Femur (tissue), 1 donor: ENCODE measurements around the gene GPATCH4.
"Not testable (repeated sequence)": the region's sequence is repeated elsewhere in the genome, so short reads cannot be mapped to it uniquely, and the experiment has no call there.

Source experiments
- DNase-seq: peaks from one replicate; pipeline ENCODE4 v3.0.0-alpha.2; 2017

Gene GPATCH4

GRCh38 chr1:156601122-156601830 lies at the start of gene GPATCH4:
GPATCH4 (minus strand) TSS chr1:156601479.
- DNase-seq: peak; percentile 91

- no peak for DNase-seq
Observed at GRCh38 chr1:156648951-156649350, 47.7 kb upstream of the GPATCH4 start.

GRCh38 chr1:156648496-156648895 lies 47.2 kb upstream of the GPATCH4 start:
- DNase-seq: no peak

- DNase-seq: no peak
Observed at GRCh38 chr1:156647351-156647750, 46.1 kb upstream of the GPATCH4 start.

GRCh38 chr1:156646738-156647211 lies 45.5 kb upstream of the GPATCH4 start:
- DNase-seq: no peak

GRCh38 chr1:156645666-156646065 lies 44.4 kb upstream of the GPATCH4 start:
- DNase-seq: no peak

DNA sequence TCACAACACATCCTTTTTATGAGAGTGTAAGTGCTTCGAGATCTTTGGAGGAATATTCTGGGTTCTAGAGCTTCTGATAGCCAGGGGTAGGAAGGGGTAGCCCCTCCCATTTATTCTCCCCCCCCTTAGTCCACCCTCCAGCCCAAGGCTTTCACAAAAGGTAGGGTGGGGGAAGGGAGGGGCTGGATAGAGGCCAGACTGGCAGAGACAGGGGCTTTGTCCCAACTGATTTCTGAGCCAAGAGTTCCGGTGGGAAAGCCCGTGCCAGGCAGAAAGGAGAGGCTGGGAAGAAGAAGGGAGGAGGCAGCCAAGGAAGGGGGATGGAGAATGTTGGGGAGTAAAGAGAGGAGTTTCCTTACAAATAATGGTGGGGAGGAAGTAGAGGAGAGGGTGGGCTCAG lies 43.8 kb upstream of the GPATCH4 start:
- no peak for DNase-seq

DNA sequence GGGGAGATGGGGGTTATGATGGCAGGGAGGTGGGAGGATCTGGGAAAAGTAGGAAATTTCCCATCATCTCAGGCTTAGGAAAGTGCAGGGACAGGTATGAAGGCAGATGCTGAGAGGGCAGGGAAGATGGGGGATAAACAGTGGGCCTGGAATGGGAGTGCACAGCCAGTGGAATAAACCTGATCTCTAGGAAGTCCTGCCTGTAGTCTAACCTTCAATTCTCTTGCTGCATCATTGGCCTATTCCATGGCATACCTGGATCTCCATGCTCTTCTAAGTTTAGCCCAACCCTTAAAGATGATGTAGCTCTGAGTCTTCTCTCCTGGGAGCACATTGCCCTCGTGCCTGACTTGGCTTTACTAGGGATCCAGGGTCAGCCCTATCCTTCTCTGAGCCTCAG lies 43.4 kb upstream of the GPATCH4 start:
- DNase-seq: no peak

- DNase-seq: no peak
Observed at GRCh38 chr1:156644146-156644545, 42.9 kb upstream of the GPATCH4 start.

DNA sequence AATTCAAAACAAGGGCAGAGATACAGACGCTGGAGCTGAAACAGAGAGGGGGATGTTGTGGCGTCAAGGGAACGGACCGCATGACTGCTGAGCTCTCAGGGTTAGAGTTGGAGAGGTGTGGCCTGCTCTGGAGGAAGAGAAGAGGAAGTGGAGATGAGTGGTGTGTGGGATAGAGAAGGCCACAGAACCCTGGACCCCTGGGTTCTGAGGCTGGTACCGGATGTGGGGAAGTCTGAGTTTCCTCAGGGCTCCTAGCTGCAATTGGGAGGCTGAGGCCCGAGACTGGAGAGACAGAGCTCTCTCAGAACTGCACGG lies 42.5 kb upstream of the GPATCH4 start:
- DNase-seq: no peak

DNA sequence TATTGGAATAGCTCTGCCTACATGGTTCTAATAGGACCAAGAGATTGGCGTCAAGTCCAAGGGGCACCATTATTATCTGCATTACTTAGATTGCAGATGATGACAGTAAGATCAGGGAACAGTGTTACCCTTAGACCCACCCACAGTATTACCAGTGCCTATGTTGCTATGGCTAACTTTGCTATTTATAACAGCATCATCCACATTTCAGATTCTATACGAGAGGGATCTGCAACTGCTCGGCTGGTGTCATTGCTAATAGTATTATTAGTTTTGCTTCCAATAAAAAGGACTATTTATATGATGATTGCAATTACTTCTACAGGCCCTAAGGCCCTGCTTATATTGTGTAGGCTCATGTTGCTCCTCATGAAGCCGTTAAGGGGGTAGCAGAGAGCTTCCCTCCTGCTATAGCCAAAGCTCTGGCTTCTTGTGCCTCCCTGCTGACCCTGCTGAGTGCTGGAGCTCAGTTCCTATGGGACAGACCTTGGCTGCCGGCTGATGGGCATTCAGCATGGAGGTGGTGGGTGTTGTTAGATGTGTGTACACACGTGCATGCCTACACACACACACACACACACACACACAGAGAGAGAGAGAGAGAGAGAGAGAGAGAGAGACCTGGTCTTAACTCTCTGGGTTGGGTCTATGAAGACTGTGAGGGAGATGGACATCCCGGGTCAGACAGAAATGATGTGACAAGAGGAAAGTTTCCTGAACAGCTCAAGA lies 41.9 kb upstream of the GPATCH4 start:
- no peak for DNase-seq

DNA sequence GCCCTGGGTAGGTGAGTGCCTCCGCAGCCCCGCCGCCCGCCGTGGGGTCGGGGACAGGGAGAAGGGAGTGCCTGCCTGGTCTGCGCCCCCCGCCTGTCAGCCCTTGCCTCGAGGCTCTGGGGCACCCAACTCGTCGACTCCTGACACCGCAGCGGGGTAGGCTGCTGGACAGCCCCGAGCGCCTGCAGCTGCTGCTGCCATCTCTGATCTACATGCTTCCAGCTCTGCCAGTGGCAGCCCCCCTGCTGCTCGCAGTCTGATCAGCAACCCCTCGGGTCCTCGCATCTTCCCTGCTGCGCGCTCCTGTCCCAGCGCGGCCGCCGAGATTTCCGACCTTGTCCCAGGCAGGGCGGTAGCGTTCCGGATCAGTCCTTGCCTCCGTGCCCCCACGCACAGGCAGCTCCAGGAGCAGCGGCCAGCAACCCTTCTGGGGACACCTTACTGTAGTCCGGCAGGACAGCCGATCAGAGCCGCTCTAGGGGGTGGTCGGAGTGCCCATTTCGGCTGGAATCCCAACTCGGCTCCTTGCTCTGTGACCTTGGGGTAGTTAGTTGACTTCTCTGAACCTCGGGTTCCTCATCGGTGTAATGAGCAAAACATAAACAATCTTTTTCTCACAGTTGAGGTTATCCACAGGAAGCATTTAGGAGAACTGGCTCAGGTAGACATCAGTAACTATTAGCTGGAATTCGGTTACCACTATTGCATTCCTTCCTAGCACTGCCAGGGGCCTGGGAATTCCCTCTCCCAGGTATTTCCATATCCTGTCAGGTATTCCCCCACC lies 41.2 kb upstream of the GPATCH4 start:
- DNase-seq: no peak

DNA sequence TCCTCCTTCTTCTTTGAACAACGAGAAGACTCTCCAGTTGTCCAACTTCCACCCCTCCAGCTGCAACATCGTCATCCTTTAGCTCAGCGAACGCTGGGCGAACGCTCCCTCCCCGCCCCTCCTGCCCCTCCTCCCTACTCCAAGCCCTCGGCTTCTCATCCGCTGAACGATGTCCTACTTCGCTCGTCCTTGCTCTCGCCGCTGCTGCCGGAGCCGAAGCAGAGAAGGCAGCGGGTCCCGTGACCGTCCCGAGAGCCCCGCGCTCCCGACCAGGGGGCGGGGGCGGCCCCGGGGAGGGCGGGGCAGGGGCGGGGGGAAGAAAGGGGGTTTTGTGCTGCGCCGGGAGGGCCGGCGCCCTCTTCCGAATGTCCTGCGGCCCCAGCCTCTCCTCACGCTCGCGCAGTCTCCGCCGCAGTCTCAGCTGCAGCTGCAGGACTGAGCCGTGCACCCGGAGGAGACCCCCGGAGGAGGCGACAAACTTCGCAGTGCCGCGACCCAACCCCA lies 40.5 kb upstream of the GPATCH4 start, which contains the start of gene BCAN:
Gene BCAN (plus strand): TSS at position 357 of the 504 bp plus-strand sequence. CDS start 3,938 bp downstream, outside the sequence.
- DNase-seq: peak; percentile 64

DNA sequence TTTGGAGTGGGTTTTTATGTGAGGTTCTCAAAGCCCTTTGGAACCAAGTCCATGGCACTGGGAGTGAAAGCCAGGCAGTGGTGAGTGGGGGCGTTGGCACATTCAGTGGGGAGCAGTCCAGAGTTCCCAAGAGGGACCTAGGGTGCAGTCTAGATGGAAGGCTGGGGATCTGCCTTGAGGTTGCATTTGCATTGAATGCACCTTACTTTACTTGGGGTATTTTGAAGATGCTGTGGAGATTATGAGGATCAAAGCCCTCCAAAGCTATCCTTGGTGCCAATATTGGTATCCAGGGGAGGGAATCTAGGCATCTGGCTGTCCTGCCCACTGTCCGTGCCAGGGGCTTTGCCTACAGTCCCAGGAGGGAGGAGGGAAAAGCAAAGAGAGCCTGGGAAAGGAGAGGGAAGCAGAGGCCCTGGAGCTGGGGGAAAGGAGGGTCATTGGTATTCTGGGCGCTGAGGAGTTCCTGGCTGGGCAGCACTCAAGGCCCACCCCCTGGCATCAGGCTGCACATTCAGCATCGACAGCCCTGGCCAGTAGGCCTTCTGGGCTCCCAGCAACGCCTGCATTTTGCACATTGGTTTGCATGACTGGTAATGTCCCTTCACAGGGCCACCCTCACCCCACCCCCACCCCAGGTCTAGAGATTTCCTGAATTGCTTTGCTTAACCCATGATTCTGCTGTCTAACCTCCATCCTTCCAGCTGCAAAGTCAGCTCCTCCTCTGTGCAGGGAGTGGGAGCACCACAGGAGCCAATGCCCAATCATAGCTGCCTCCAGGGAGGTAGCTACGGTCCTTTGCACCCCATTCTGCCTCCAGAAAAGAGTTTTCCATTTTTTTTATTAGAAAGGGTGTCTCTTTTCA lies 39.8 kb upstream of the GPATCH4 start:
- no peak for DNase-seq

GRCh38 chr1:156639601-156640101 lies 38.4 kb upstream of the GPATCH4 start:
- no peak for DNase-seq

DNA sequence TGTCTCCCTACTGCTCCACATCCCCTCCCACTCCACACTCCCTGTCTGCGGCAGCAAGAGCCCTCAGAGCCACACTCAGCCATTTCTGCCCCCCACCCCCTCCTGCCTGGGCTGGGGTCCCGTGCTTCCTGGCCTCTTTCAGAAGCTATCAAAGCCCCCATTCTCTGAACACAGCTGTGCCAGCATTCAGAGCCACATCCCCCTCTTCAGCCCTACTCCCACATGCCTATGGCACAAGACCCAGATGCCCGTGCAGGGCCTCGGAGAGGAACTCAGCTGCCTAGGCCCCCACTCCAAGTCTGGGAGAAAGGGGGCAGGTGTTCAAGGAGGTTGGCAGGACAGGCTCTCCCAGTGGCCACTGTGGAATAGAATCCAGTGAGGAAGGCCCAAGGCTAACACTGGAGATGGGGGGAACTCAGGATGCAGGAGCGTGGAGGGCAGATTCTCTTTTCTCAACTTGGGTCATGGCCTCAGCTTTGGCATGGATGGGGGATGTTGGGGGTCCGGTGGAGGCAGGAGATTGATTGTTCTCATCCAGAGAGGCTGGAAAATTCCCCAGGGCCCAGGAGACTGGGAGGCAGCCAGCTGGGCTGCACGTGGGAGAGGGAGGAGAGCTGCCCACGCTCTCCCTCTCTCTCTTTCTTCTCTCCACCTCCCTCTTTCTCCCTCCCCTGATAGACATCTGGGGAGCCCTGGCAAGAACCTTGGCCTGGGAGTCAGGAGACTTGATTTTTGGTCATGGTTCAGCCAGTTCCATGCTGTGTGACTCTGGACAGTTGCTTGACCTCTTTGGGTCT lies 37.1 kb upstream of the GPATCH4 start:
- no peak for DNase-seq

GRCh38 chr1:156632355-156632754 lies 31.1 kb upstream of the GPATCH4 start:
- DNase-seq: no peak

DNA sequence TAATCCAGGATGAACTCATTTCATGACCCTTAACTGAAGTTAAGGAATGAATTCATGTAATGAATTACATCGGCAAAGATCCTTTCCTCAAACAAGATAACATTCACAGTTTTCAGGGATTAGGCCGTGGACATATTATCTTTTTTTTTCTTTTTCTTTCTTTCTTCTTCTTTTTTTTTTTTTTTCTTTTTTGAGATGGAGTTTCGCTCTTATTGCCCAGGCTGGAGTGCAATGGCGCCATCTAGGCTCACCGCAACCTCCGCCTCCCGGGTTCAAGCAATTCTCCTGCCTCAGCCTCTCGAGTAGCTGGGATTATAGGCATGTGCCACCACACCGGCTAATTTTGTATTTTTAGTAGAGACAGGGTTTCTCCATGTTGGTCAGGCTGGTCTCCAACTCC lies 29.9 kb upstream of the GPATCH4 start:
- DNase-seq: not testable (repeated sequence)

DNA sequence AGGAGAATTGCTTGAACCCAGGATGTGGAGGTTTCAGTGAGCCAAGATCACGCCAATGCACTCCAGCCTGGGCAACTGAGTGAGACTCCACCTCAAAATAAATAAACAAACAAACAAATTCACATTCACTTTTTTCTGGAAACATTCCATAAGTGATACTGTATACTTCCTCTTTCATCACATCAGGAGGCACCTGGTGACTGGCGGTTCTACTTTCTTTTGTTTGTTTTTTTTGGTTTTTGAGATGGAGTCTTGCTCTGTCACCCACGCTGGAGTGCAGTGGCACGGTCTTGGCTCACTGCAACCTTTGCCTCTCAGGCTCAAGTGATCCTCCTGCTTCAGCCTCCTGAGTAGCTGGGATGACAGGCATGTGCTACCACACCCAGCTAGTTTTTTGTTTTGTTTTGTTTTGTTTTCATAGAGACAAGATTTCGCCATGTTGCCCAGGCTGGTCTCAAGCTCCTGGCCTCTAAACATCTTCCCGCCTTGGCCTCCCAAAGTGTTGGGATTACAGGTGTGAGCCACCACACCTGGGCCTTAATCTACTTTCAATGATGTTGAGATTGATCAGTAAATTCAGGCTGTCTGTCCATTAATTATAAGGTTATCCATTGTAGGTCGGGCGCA lies 28.7 kb upstream of the GPATCH4 start:
- no peak for DNase-seq

DNA sequence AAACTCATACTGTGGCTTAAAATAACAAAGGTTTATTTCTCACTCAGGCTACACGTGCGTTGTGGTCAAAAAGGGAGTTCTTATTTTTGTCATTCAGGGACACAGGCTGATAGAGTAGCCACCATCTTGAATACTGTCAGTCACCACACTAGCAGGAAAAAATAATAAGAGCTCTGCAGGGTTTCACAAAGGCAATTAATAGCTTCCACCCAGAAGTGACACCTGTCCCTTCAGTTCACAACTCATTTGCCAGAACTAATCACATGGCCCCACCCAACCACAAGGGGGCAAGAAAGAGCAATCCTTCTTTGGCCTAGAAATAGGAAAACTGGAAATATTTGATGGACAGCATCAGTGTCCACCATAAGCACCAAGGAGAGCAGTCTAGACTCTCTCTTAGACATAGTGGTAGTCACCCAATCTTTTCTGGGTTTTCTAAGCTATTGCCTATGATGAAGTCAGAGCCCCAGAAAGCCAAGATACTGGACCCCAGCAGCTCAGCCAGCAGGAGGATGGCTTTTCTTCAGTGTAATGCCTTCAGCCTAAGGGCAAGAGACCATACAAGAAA lies 26.1 kb upstream of the GPATCH4 start:
- DNase-seq: no peak

DNA sequence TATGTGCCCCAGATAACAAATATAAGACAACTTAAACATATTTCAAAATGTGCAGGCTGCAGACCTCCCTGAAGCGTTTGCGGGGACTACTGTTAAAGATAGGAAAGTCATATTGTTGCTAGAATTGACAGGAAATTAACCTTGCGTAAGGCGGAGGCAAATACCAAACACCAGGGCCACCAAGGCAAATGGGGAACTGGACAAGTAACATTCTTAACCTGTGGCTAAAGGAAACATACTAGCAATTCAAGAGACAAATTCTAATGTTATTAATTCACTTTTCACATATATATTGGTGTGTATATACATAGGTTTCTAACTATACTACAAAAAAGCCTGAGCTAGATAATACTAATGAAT lies 24.8 kb upstream of the GPATCH4 start:
- DNase-seq: no peak
